ENCODE measurements around the gene FAAP20. TPM values are rescaled to one million over a fixed set of nuclear protein-coding genes. Genes with fewer than 3 reads are reported as not detected.

Gene FAAP20
- total and polyA plus RNA-seq, 9 of the 15 experiments (the other 6 are each of a cell fraction or from before 2014, with no cell fraction given): 0.58 to 143 (median 9.9) TPM

DNA sequence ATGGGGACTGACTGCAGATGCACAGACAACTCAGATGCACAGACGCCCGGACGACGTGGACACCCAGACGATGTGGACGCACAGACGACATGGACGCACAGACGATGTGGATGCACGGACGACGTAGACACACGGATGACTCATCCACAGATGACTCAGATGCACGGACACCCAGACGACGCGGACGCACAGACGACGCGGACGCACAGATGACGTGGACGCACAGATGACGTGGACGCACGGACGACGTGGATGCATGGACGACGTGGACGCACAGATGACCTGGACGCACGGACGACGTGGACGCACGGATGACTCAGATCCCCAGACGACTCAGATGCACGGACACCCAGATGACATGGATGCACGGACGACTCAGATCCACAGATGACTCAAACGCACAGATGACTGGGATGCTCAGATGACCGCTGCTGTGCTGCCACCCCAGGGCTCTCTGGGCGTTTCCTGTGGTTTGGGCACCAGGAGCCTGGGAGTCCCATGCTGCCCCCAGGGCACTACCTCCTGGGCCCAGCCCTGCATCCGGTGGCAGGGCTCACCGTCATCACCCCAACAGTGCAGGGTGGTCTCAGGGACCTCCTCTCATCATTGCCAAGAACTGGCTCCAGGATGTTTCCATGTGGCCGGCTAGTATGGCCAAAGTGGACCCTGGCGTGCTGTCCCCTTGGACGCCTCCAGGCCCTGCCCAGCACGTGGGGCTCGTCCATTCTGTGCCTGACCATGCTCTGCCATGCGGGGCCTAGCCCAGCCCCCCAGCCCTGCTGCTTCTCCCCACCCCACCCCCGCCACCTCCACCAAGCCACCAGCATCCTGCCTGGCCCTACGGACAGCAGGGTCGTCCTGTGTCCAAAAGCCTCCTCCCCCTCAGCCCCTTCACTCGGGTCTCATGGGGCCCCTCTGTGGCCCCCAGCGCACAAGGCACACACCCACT, 14.0 kb downstream of the FAAP20 start (continued):
- TF ChIP-seq XRCC5 (IDR thresholded peaks at IDR 0.05; ENCODE audit: low read depth, low read length): no peak
- TF ChIP-seq DNMT1 (IDR thresholded peaks at IDR 0.05): no peak
- no peak for TF ChIP-seq BMI1 (IDR thresholded peaks at IDR 0.05; ENCODE audit: low read length)
- TF ChIP-seq ZNF583 (CRISPR knock-in tag; IDR thresholded peaks at IDR 0.05): no peak
- no peak for TF ChIP-seq PRPF4 (IDR thresholded peaks at IDR 0.05; ENCODE audit: insufficient read depth, low read depth, low read length, poor library complexity, severe bottlenecking)
- peak; percentile 86 for TF ChIP-seq SMARCA4 (IDR thresholded peaks at IDR 0.05)
- no peak for TF ChIP-seq MED1 (CRISPR knock-in tag; IDR thresholded peaks at IDR 0.05; ENCODE audit: borderline replicate concordance)
- no peak for TF ChIP-seq SNRNP70 (optimal IDR thresholded peaks at IDR 0.05; ENCODE audit: low read depth, low read length)
- no peak for TF ChIP-seq ETV1 (tag; conservative IDR thresholded peaks at IDR 0.05; ENCODE audit: low read depth)
- no peak; the same call in 1 of the 2 replicates for TF ChIP-seq ZNF395 (CRISPR knock-in tag; IDR thresholded peaks at IDR 0.05)
- no peak for TF ChIP-seq EZH2 (IDR thresholded peaks at IDR 0.05; ENCODE audit: borderline replicate concordance, low read depth, low read length)
- TF ChIP-seq HNRNPK (IDR thresholded peaks at IDR 0.05; ENCODE audit: low read depth, low read length, poor library complexity, severe bottlenecking): no peak
- TF ChIP-seq FIP1L1 (IDR thresholded peaks at IDR 0.05; ENCODE audit: low read depth, low read length, poor library complexity, severe bottlenecking): peak; percentile 16
- TF ChIP-seq SETDB1 (IDR thresholded peaks at IDR 0.05; ENCODE audit: low read length): peak; percentile 94
- TF ChIP-seq, protein P1, sequence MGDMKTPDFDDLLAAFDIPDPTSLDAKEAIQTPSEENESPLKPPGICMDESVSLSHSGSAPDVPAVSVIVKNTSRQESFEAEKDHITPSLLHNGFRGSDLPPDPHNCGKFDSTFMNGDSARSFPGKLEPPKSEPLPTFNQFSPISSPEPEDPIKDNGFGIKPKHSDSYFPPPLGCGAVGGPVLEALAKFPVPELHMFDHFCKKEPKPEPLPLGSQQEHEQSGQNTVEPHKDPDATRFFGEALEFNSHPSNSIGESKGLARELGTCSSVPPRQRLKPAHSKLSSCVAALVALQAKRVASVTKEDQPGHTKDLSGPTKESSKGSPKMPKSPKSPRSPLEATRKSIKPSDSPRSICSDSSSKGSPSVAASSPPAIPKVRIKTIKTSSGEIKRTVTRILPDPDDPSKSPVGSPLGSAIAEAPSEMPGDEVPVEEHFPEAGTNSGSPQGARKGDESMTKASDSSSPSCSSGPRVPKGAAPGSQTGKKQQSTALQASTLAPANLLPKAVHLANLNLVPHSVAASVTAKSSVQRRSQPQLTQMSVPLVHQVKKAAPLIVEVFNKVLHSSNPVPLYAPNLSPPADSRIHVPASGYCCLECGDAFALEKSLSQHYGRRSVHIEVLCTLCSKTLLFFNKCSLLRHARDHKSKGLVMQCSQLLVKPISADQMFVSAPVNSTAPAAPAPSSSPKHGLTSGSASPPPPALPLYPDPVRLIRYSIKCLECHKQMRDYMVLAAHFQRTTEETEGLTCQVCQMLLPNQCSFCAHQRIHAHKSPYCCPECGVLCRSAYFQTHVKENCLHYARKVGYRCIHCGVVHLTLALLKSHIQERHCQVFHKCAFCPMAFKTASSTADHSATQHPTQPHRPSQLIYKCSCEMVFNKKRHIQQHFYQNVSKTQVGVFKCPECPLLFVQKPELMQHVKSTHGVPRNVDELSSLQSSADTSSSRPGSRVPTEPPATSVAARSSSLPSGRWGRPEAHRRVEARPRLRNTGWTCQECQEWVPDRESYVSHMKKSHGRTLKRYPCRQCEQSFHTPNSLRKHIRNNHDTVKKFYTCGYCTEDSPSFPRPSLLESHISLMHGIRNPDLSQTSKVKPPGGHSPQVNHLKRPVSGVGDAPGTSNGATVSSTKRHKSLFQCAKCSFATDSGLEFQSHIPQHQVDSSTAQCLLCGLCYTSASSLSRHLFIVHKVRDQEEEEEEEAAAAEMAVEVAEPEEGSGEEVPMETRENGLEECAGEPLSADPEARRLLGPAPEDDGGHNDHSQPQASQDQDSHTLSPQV (IDR thresholded peaks at IDR 0.05): peak; percentile 77; the same call in 1 of the 2 replicates
- no peak for TF ChIP-seq TSC22D4 (tag; IDR thresholded peaks at IDR 0.05)
